Stimulated activated CD4-positive, alpha-beta T cell treated with anti-CD3 and anti-CD28 coated beads, Interleukin-1b, Interleukin-23, amount 100 ng/mL, for 24 hours (primary cell): Measurements from ENCODE around the gene IL22RA2.

Experiments
- DNase-seq, 4 experiments: peaks; one replicate each; pipeline ENCODE4 v3.0.0-alpha.2; 2020; ENCODE audit warnings: low read depth in 4 of 4, low spot score in 1 of 4

The IL22RA2 gene

GRCh38 chr6:137167702-137168377 is 5.6 kb downstream of the IL22RA2 start:
- no peak for DNase-seq

- no peak for DNase-seq
Observed at GRCh38 chr6:137166247-137167098, 7.0 kb downstream of the IL22RA2 start.

- DNase-seq: no peak
Observed at GRCh38 chr6:137165375-137166246, 7.8 kb downstream of the IL22RA2 start.

- no peak for DNase-seq
Observed at GRCh38 chr6:137163732-137164318, 9.6 kb downstream of the IL22RA2 start.

GRCh38 chr6:137162692-137163306 is 10.6 kb downstream of the IL22RA2 start:
- DNase-seq: no peak

- no peak for DNase-seq
Observed at GRCh38 chr6:137161949-137162348, 11.5 kb downstream of the IL22RA2 start.

GRCh38 chr6:137160763-137161162 is 12.7 kb downstream of the IL22RA2 start:
- no peak for DNase-seq

- DNase-seq: no peak
Observed at GRCh38 chr6:137159912-137160311, 13.5 kb downstream of the IL22RA2 start.

GRCh38 chr6:137157601-137158000 is 15.8 kb downstream of the IL22RA2 start:
- no peak for DNase-seq

- DNase-seq: no peak
Observed at GRCh38 chr6:137156650-137157049, 16.8 kb downstream of the IL22RA2 start.

- DNase-seq: peak in 1 of 4 experiments; percentile 25
Observed at GRCh38 chr6:137155830-137156229, 17.6 kb downstream of the IL22RA2 start.

- no peak for DNase-seq
Observed at GRCh38 chr6:137150072-137150471, 23.4 kb downstream of the IL22RA2 start.

- DNase-seq: no peak
Observed at GRCh38 chr6:137149035-137149393, 24.4 kb downstream of the IL22RA2 start.

GRCh38 chr6:137148306-137149034 is 25.0 kb downstream of the IL22RA2 start:
- DNase-seq: no peak

GRCh38 chr6:137147195-137147594 is 26.2 kb downstream of the IL22RA2 start:
- no peak for DNase-seq

GRCh38 chr6:137146206-137146605 is 27.2 kb downstream of the IL22RA2 start:
- no peak for DNase-seq

GRCh38 chr6:137145421-137145820 is 28.0 kb downstream of the IL22RA2 start:
- no peak for DNase-seq

GRCh38 chr6:137136065-137136464 is 37.4 kb downstream of the IL22RA2 start:
- no peak for DNase-seq

- DNase-seq: no peak
Observed at GRCh38 chr6:137134483-137134882, 39.0 kb downstream of the IL22RA2 start.

- DNase-seq: no peak
Observed at GRCh38 chr6:137133122-137133521, 40.3 kb downstream of the IL22RA2 start.
